ENCODE measurements around the gene CA10. TPM values are rescaled to one million over a fixed set of nuclear protein-coding genes. Genes with fewer than 3 reads are reported as not detected.

Gene CA10
- total and polyA plus RNA-seq, 11 donors: not detected

- 87 to 92% (median 88%) methylated on average over 6 of the region's 6 CpGs for WGBS, 4 donors
- Histone ChIP-seq H3K27me3 (peaks cover 0 to 12% (median 0%) of the 10 kb centered on the region in 9 donors), H3K4me1 (no peaks in the 10 kb centered on the region), H3K27ac (no peak overlapping the region), H3K9me3 (no peaks in the 10 kb centered on the region), H3K36me3 (no peaks in the 10 kb centered on the region), H3K4me3 (no peak overlapping the region)
- TF ChIP-seq, protein P1, sequence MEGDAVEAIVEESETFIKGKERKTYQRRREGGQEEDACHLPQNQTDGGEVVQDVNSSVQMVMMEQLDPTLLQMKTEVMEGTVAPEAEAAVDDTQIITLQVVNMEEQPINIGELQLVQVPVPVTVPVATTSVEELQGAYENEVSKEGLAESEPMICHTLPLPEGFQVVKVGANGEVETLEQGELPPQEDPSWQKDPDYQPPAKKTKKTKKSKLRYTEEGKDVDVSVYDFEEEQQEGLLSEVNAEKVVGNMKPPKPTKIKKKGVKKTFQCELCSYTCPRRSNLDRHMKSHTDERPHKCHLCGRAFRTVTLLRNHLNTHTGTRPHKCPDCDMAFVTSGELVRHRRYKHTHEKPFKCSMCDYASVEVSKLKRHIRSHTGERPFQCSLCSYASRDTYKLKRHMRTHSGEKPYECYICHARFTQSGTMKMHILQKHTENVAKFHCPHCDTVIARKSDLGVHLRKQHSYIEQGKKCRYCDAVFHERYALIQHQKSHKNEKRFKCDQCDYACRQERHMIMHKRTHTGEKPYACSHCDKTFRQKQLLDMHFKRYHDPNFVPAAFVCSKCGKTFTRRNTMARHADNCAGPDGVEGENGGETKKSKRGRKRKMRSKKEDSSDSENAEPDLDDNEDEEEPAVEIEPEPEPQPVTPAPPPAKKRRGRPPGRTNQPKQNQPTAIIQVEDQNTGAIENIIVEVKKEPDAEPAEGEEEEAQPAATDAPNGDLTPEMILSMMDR (IDR thresholded peaks at IDR 0.05): no peak
- no peak for TF ChIP-seq POLR2A (IDR thresholded peaks at IDR 0.05)
- ATAC-seq (no peak), DNase-seq (no peak)
- intact Hi-C loops (cut with DNase I): no loop called here
Measured at GRCh38 chr17:51911237-51911636, 247.3 kb downstream of the CA10 start.

- H3K36me3 ChIP-seq: no peaks in the 10 kb centered on the region
- 57 to 73% (median 64%) methylated on average over 3 of the region's 3 CpGs for WGBS, 4 donors
- no peak overlapping the region for H3K4me3 ChIP-seq
- no peak overlapping the region for H3K27ac ChIP-seq
- ATAC-seq (no peak), DNase-seq (no peak)
- no peaks in the 10 kb centered on the region for H3K4me1 ChIP-seq
- no peak for TF ChIP-seq POLR2A (IDR thresholded peaks at IDR 0.05)
- TF ChIP-seq, protein P1 (IDR thresholded peaks at IDR 0.05): no peak
- intact Hi-C loops (cut with DNase I): loop anchor here in 1 of 10 donors (10.0 kb wide), 1 partner anchor 45 kb away; no protein-coding TSS in a partner anchor
- no peaks in the 10 kb centered on the region for H3K9me3 ChIP-seq
- peaks cover 0 to 12% (median 0%) of the 10 kb centered on the region in 9 donors for H3K27me3 ChIP-seq
Measured at GRCh38 chr17:51909971-51910370, 248.5 kb downstream of the CA10 start.

- DNase-seq: no peak
- no peaks in the 10 kb centered on the region for H3K36me3 ChIP-seq
- TF ChIP-seq, protein P1 (IDR thresholded peaks at IDR 0.05): no peak
- TF ChIP-seq POLR2A (IDR thresholded peaks at IDR 0.05): no peak
- H3K4me3 ChIP-seq: no peak overlapping the region
- H3K4me1 ChIP-seq: no peaks in the 10 kb centered on the region
- WGBS, 4 donors: 69 to 76% (median 73%) methylated on average over 7 of the region's 7 CpGs
- no peak overlapping the region for H3K27ac ChIP-seq
- intact Hi-C loops (cut with DNase I): loop anchor here in 1 of 10 donors (10.0 kb wide), 1 partner anchor 46 kb away; no protein-coding TSS in a partner anchor
- no peak for ATAC-seq
- no peaks in the 10 kb centered on the region for H3K9me3 ChIP-seq
- H3K27me3 ChIP-seq: peaks cover 0 to 12% (median 0%) of the 10 kb centered on the region in 9 donors
Measured at GRCh38 chr17:51908841-51909537, 249.5 kb downstream of the CA10 start.

GRCh38 chr17:51907041-51907440 is 251.5 kb downstream of the CA10 start:
- Histone ChIP-seq H3K4me3 (no peak overlapping the region), H3K36me3 (no peaks in the 10 kb centered on the region), H3K4me1 (no peaks in the 10 kb centered on the region), H3K27me3 (peaks cover 0 to 7% (median 0%) of the 10 kb centered on the region in 9 donors), H3K27ac (no peak overlapping the region), H3K9me3 (no peaks in the 10 kb centered on the region)
- WGBS, 4 donors: 51 to 72% (median 65%) methylated on average over 2 of the region's 2 CpGs
- ATAC-seq (no peak), DNase-seq (no peak)
- no peak for TF ChIP-seq POLR2A (IDR thresholded peaks at IDR 0.05)
- TF ChIP-seq, protein P1 (IDR thresholded peaks at IDR 0.05): no peak
- intact Hi-C loops (cut with DNase I): loop anchor here in 1 of 10 donors (10.0 kb wide), 1 partner anchor 48 kb away; no protein-coding TSS in a partner anchor

All from heart left ventricle (tissue), 16 donors.